Mesendoderm (in vitro differentiated cells): ENCODE results near the gene UPF3B.
A peak's percentile ranks its signal among the peaks of the same experiment; 100 is the strongest.
"Not testable (repeated sequence)": the region's sequence is repeated elsewhere in the genome, so short reads cannot be mapped to it uniquely, and the experiment has no call there.

Experiments used
- DNase-seq: peaks from one replicate; pipeline ENCODE4 v3.0.0; 2013
- H2AK5ac ChIP-seq: 2 replicates; pipeline ENCODE4 v1.6.1; 2013; ENCODE audit warnings: low read length, inconsistent platforms
- H2BK120ac ChIP-seq: 2 replicates; pipeline ENCODE4 v1.6.1; 2013; ENCODE audit warnings: low read depth, mild to moderate bottlenecking, low read length, moderate library complexity, mixed read lengths
- H2BK15ac ChIP-seq: replicated peaks from 2 replicates; pipeline ENCODE4 v1.6.1; 2013; ENCODE audit warnings: low read depth, mild to moderate bottlenecking, moderate library complexity
- H2BK5ac ChIP-seq: 2 replicates; pipeline ENCODE4 v1.6.1; 2013; ENCODE audit warnings: low read length, inconsistent platforms
- H3K18ac ChIP-seq: 2 replicates; pipeline ENCODE4 v1.6.1; 2013; ENCODE audit warnings: mild to moderate bottlenecking, low read length, mixed read lengths
- H3K23ac ChIP-seq: one replicate; pipeline ENCODE4 v1.6.1; 2013; ENCODE audit warnings: low read length
- H3K27ac ChIP-seq: 2 replicates; pipeline ENCODE4 v1.5.1; 2013; ENCODE audit warnings: low read depth, mild to moderate bottlenecking, inconsistent platforms, low read length, moderate library complexity
- H3K27me3 ChIP-seq: 2 replicates; pipeline ENCODE4 v1.6.1; 2013; ENCODE audit warnings: low read length, control low read depth, mild to moderate bottlenecking, inconsistent platforms; ENCODE audit not compliant: insufficient read depth, poor library complexity
- H3K36me3 ChIP-seq: 2 replicates; pipeline ENCODE4 v1.6.1; 2013; ENCODE audit warnings: low read length, inconsistent platforms; ENCODE audit not compliant: control insufficient read depth, insufficient read depth
- H3K4ac ChIP-seq: one replicate; pipeline ENCODE4 v1.6.1; 2013; ENCODE audit warnings: low read depth, mild to moderate bottlenecking, low read length, moderate library complexity
- H3K4me1 ChIP-seq: 2 replicates; pipeline ENCODE4 v1.6.1; 2013; ENCODE audit warnings: low read depth, low read length, inconsistent platforms; ENCODE audit not compliant: control insufficient read depth
- H3K4me2 ChIP-seq: 2 replicates; pipeline ENCODE4 v1.6.1; 2013; ENCODE audit warnings: low read length
- H3K4me3 ChIP-seq: 2 replicates; pipeline ENCODE4 v1.5.1; 2013; ENCODE audit warnings: mild to moderate bottlenecking, low read length
- H3K56ac ChIP-seq: one replicate; pipeline ENCODE4 v1.6.1; 2013; ENCODE audit warnings: low read length
- H3K79me1 ChIP-seq: 2 replicates; pipeline ENCODE4 v1.6.1; 2013; ENCODE audit warnings: low read length, inconsistent platforms
- H3K79me2 ChIP-seq: 2 replicates; pipeline ENCODE4 v1.6.1; 2013; ENCODE audit warnings: mild to moderate bottlenecking, low read length; ENCODE audit not compliant: control insufficient read depth, insufficient read depth
- H3K9ac ChIP-seq: 2 replicates; pipeline ENCODE4 v1.6.1; 2013; ENCODE audit warnings: low read length, inconsistent platforms
- H4K5ac ChIP-seq: one replicate; pipeline ENCODE4 v1.6.1; 2013; ENCODE audit warnings: low read length
- H4K8ac ChIP-seq: one replicate; pipeline ENCODE4 v1.6.1; 2013; ENCODE audit warnings: low read depth, mild to moderate bottlenecking, control low read depth, low read length, moderate library complexity
- WGBS: extraction: QIAGEN DNeasy Blood & Tissue Kit; methylation state at CpG from one replicate; pipeline ENCODE4 v1.1.7; 2013; ENCODE audit warnings: low lambda C conversion rate, missing lambda C conversion rate; ENCODE audit not compliant: insufficient coverage; ENCODE audit errors: extremely low coverage; 5-methylcytosine and 5-hydroxymethylcytosine counted together

Gene UPF3B

DNA sequence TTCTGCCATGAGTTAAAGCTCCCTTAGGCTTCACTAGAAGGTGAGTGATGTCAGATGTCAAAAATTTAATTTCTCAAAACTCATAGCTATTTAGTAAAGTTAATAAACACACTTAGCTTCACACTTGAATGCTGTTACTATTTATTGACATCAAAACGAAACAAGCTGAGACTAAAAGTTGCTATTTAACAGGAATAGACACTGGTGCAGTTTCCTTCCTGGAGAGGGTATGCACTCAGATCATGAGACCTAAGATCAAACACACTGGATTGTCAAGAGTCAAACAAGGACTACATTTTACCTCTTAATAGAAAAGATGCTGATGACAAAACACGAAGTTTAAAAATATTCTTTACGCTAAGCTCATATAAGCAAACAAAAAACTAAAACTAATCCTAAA is 18.9 kb downstream of the UPF3B start:
- peaks cover 3% of the 10 kb centered on the region for H3K36me3 ChIP-seq
- WGBS = no CpG with 5 or more reads among the region's 3 CpGs
- H3K4me1 ChIP-seq = no peaks in the 10 kb centered on the region
- no peaks in the 10 kb centered on the region for H3K79me2 ChIP-seq
- H3K27me3 ChIP-seq = no peaks in the 10 kb centered on the region
- no peak overlapping the region for H2BK15ac ChIP-seq
- H3K23ac ChIP-seq = no peak overlapping the region
- no peak overlapping the region for H3K4ac ChIP-seq
- H3K56ac ChIP-seq = no peak overlapping the region
- no peak overlapping the region for H2BK120ac ChIP-seq
- H3K18ac ChIP-seq = no peak overlapping the region
- no peaks in the 10 kb centered on the region for H3K79me1 ChIP-seq
- no peak overlapping the region for H2BK5ac ChIP-seq
- H4K5ac ChIP-seq = no peak overlapping the region
- DNase-seq = no peak
- no peak overlapping the region for H3K27ac ChIP-seq
- H4K8ac ChIP-seq = no peak overlapping the region
- H3K4me3 ChIP-seq = no peak overlapping the region
- no peak overlapping the region for H2AK5ac ChIP-seq
- H3K9ac ChIP-seq = no peak overlapping the region
- H3K4me2 ChIP-seq = no peak overlapping the region

DNA sequence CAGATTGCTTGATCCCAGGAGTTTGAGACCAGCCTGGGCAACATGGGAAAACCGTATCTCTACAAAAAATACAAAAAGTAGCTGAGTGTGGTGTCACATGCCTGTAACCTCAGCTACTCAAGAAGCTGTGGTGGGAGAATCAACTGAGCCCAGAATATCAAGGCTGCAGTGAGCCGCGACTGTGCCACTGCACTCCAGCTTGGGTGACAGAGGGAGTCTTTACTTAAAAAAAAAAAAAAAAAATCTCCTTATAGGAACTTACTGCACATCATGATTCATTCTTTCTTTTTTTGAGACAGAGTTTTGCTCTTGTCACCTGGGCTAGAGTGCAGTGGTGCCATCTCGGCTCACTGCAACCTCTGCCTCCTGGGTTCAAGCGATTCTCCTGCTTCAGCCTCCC is 24.3 kb downstream of the UPF3B start:
- H2BK5ac ChIP-seq = no peak overlapping the region

DNA sequence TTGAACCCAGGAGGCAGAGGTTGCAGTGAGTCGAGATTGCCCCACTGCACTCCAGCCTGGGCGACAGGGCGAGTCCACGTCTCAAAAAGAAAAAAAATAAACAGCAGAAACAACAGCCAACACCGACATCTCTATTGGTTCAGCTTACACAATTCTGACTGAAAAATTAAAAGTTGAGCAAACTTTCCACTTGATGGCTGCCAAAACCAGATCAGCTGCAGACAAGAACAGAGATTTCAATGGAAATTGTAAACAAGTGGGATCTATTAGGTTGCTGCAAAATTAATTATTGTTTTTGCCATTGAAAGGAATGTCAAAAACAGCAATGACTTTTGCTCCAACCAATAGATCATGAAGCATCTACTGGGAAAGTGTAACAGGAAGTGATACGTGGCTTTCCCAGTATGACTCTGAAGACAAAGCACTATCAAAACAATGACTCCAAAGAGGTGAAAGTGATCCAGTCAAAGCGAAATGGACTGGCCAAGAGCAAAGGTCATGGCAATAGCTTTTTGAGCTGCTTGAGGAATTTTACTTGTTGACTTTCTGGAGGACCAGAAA is 26.3 kb downstream of the UPF3B start:
- no peaks in the 10 kb centered on the region for H3K27me3 ChIP-seq
- H2BK15ac ChIP-seq = no peak overlapping the region
- H3K23ac ChIP-seq = no peak overlapping the region
- no peak overlapping the region for H4K5ac ChIP-seq
- H3K36me3 ChIP-seq = no peaks in the 10 kb centered on the region
- no CpG with 5 or more reads among the region's 7 CpGs for WGBS
- H3K4me1 ChIP-seq = no peaks in the 10 kb centered on the region
- H2BK120ac ChIP-seq = no peak overlapping the region
- H3K18ac ChIP-seq = no peak overlapping the region
- H3K79me2 ChIP-seq = no peaks in the 10 kb centered on the region
- H3K56ac ChIP-seq = no peak overlapping the region
- H3K4me2 ChIP-seq = no peak overlapping the region
- H3K27ac ChIP-seq = no peak overlapping the region
- H3K9ac ChIP-seq = no peak overlapping the region
- no peak overlapping the region for H3K4ac ChIP-seq
- peak; percentile 2 for DNase-seq
- H2AK5ac ChIP-seq = no peak overlapping the region
- H4K8ac ChIP-seq = no peak overlapping the region
- H3K4me3 ChIP-seq = no peak overlapping the region
- no peaks in the 10 kb centered on the region for H3K79me1 ChIP-seq
- H2BK5ac ChIP-seq = no peak overlapping the region

More for the DNA sequence above, 24.3 kb downstream of the UPF3B start:
- H3K4me3 ChIP-seq = no peak overlapping the region
- no peak overlapping the region for H3K27ac ChIP-seq
- no peak overlapping the region for H3K56ac ChIP-seq
- H3K4me2 ChIP-seq = no peak overlapping the region
- H3K79me2 ChIP-seq = no peaks in the 10 kb centered on the region
- H2BK120ac ChIP-seq = no peak overlapping the region
- no peak for DNase-seq
- no peaks in the 10 kb centered on the region for H3K4me1 ChIP-seq
- no peaks in the 10 kb centered on the region for H3K27me3 ChIP-seq
- no CpG with 5 or more reads among the region's 5 CpGs for WGBS
- H3K79me1 ChIP-seq = no peaks in the 10 kb centered on the region
- no peaks in the 10 kb centered on the region for H3K36me3 ChIP-seq
- H4K8ac ChIP-seq = no peak overlapping the region
- H3K23ac ChIP-seq = no peak overlapping the region
- H4K5ac ChIP-seq = no peak overlapping the region
- no peak overlapping the region for H2AK5ac ChIP-seq
- no peak overlapping the region for H2BK15ac ChIP-seq
- H3K4ac ChIP-seq = no peak overlapping the region
- no peak overlapping the region for H3K9ac ChIP-seq
- H3K18ac ChIP-seq = no peak overlapping the region

DNA sequence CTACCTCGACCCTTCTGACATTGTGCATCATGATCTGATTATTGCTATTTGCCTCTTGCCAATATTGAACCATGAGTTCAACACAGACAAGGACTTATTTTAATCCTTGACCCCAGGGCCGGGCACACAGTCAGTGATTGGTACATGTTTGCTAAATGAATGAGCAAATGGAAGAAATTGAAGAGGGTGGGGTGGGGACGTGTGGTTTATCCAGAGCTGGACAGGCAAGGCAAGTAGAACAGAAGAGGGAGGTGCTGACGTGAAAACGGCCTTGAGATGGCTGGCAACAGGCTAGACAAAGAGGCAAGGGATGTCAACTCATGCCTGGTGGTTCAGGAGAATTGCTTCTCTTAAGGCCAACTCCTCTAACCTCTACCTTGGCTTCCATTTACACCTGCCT is 28.5 kb downstream of the UPF3B start:
- H2BK15ac ChIP-seq, H3K4ac ChIP-seq, H3K23ac ChIP-seq, H2AK5ac ChIP-seq, H3K56ac ChIP-seq, DNase-seq, H4K5ac ChIP-seq, H2BK5ac ChIP-seq, H3K18ac ChIP-seq, H3K4me2 ChIP-seq, H3K36me3 ChIP-seq, H4K8ac ChIP-seq, H3K9ac ChIP-seq, H3K27me3 ChIP-seq, H2BK120ac ChIP-seq, H3K79me2 ChIP-seq, H3K4me3 ChIP-seq, H3K4me1 ChIP-seq, H3K79me1 ChIP-seq, H3K27ac ChIP-seq: not testable (repeated sequence)
- WGBS = no CpG with 5 or more reads among the region's 5 CpGs

DNA sequence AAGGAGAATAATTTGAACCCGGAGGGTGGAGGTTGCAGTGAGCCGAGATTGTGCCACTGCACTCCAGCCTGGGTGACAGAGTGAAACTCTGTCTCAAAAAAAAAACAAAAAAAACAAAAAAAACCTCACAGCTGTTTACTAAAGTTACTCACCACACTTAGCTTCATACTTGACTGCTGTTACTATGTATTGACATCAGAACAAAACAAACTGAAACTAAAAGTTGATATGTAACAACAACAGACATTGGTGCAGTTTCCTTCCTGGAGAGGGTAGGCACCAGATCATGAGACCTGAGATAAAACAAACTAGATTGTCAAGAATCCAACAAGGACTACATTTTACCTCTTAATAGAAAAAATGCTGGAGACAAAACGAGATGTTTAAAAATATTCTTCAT is 31.1 kb downstream of the UPF3B start:
- H3K79me2 ChIP-seq, H4K8ac ChIP-seq, H3K18ac ChIP-seq, DNase-seq, H3K4me3 ChIP-seq, H3K23ac ChIP-seq, H2BK15ac ChIP-seq, H3K4ac ChIP-seq, H3K36me3 ChIP-seq, H2BK120ac ChIP-seq, H3K4me2 ChIP-seq, H4K5ac ChIP-seq, H2BK5ac ChIP-seq, H3K9ac ChIP-seq, H3K27ac ChIP-seq, H2AK5ac ChIP-seq, H3K27me3 ChIP-seq, H3K56ac ChIP-seq, H3K79me1 ChIP-seq, H3K4me1 ChIP-seq: not testable (repeated sequence)
- WGBS = no CpG with 5 or more reads among the region's 3 CpGs

DNA sequence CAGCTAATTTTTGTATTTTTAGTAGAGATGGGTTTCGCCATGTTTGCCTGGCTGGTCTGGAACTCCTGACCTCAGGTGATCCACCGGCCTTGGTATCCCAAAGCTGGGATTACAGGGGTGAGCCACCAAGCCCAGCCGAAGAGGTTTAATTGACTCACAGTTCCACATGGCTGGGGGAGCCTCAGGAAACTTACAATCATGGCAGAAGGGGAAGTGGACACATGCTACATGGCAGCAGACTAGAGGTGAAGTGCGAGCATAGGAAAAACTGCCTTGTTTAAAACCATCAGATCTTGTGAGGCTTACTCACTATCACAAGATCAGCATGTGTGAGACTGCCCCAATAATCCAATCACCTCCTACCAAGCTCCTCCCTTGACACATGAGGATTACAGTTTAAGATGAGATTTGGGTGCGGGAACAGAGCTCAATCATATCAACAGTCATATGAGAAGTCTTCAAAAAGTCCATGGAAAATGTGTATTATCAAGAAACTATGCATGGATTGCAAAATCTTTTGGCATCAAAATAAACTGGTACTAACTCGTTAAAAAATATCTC is 35.6 kb downstream of the UPF3B start:
- Histone ChIP-seq H2AK5ac (no peak overlapping the region), H4K5ac (no peak overlapping the region), H3K9ac (no peak overlapping the region), H3K56ac (no peak overlapping the region), H3K18ac (no peak overlapping the region), H2BK5ac (no peak overlapping the region), H3K4me1 (no peaks in the 10 kb centered on the region), H3K4me3 (no peak overlapping the region), H4K8ac (no peak overlapping the region), H3K23ac (no peak overlapping the region), H3K27me3 (no peaks in the 10 kb centered on the region), H3K36me3 (no peaks in the 10 kb centered on the region), H3K4ac (no peak overlapping the region), H3K4me2 (no peak overlapping the region), H2BK120ac (no peak overlapping the region), H3K79me1 (no peaks in the 10 kb centered on the region), H2BK15ac (no peak overlapping the region), H3K27ac (no peak overlapping the region), H3K79me2 (no peaks in the 10 kb centered on the region)
- peak; percentile 72 for DNase-seq
- WGBS = no CpG with 5 or more reads among the region's 6 CpGs
